KMS-11 (cell line): Measurements from ENCODE around the gene ATP2A3.

Experiments used
- H2AFZ ChIP-seq: fragments of 200-600 bp; sonication (generic); 2 replicates; pipeline ENCODE4 v1.6.1; 2016; ENCODE audit warnings: antibody characterized with exemption, mixed run types, low read depth
- H3K27ac ChIP-seq: fragments of 200-600 bp; sonication (generic); 2 replicates; pipeline ENCODE4 v1.6.1; 2016; ENCODE audit warnings: mild to moderate bottlenecking, mixed run types
- H3K27me3 ChIP-seq: fragments of 200-600 bp; sonication (generic); 2 replicates; pipeline ENCODE4 v1.6.1; 2017; ENCODE audit warnings: mild to moderate bottlenecking, low read depth, mixed run types, moderate library complexity; ENCODE audit not compliant: insufficient read depth
- H3K36me3 ChIP-seq: fragments of 200-600 bp; sonication (generic); 2 replicates; pipeline ENCODE4 v1.6.1; 2017; ENCODE audit warnings: mild to moderate bottlenecking, mixed run types; ENCODE audit not compliant: insufficient read depth
- H3K4me1 ChIP-seq: fragments of 200-600 bp; sonication (generic); 2 replicates; pipeline ENCODE4 v1.6.1; 2016; ENCODE audit warnings: mild to moderate bottlenecking, low read depth, mixed run types; ENCODE audit not compliant: poor library complexity, severe bottlenecking
- H3K4me2 ChIP-seq: fragments of 200-600 bp; sonication (generic); 2 replicates; pipeline ENCODE4 v1.7.0; 2016; ENCODE audit warnings: mild to moderate bottlenecking, mixed run types
- H3K4me3 ChIP-seq: fragments of 200-600 bp; sonication (generic); IDR thresholded peaks from 2 replicates; pipeline ENCODE4 v1.6.1; 2017; ENCODE audit warnings: low read depth, low read length, mixed read lengths; ENCODE audit not compliant: insufficient read depth
- H3K79me2 ChIP-seq: fragments of 200-600 bp; sonication (generic); 2 replicates; pipeline ENCODE4 v1.6.1; 2016; ENCODE audit warnings: low read depth, mixed run types; ENCODE audit not compliant: insufficient read depth
- H3K9ac ChIP-seq: fragments of 200-600 bp; sonication (generic); 2 replicates; pipeline ENCODE4 v1.6.1; 2016; ENCODE audit warnings: mild to moderate bottlenecking, mixed run types
- H4K20me1 ChIP-seq: fragments of 200-600 bp; sonication (generic); 2 replicates; pipeline ENCODE4 v1.6.1; 2016; ENCODE audit warnings: mild to moderate bottlenecking, mixed run types; ENCODE audit not compliant: insufficient read depth
- CTCF ChIP-seq: fragments of 200-600 bp; sonication (generic); conservative IDR thresholded peaks from 2 replicates; pipeline ENCODE4 v1.6.1; 2017; ENCODE audit warnings: low read depth, mild to moderate bottlenecking, antibody characterized with exemption, low read length, moderate library complexity, mixed read lengths

The ATP2A3 gene

GRCh38 chr17:4008082-4008435 is 43.8 kb upstream of the ATP2A3 start:
- Histone ChIP-seq H3K79me2 (no peaks in the 10 kb centered on the region), H2AFZ (no peak overlapping the region), H3K27me3 (no peaks in the 10 kb centered on the region), H3K9ac (no peak overlapping the region), H3K4me1 (no peaks in the 10 kb centered on the region), H4K20me1 (no peaks in the 10 kb centered on the region), H3K4me2 (no peak overlapping the region), H3K27ac (no peak overlapping the region), H3K36me3 (no peaks in the 10 kb centered on the region), H3K4me3 (no peak overlapping the region)
- no peak for TF ChIP-seq CTCF

GRCh38 chr17:4007346-4008081 is 43.3 kb upstream of the ATP2A3 start:
- Histone ChIP-seq H3K36me3 (no peaks in the 10 kb centered on the region), H3K4me3 (no peak overlapping the region), H3K27me3 (no peaks in the 10 kb centered on the region), H4K20me1 (no peaks in the 10 kb centered on the region), H3K27ac (no peak overlapping the region), H2AFZ (no peak overlapping the region), H3K4me1 (no peaks in the 10 kb centered on the region), H3K79me2 (no peaks in the 10 kb centered on the region), H3K4me2 (no peak overlapping the region), H3K9ac (no peak overlapping the region)
- TF ChIP-seq CTCF: no peak

GRCh38 chr17:4006745-4007211 is 42.5 kb upstream of the ATP2A3 start:
- TF ChIP-seq CTCF: no peak
- Histone ChIP-seq H3K79me2 (no peaks in the 10 kb centered on the region), H3K9ac (no peak overlapping the region), H2AFZ (no peak overlapping the region), H3K4me1 (no peaks in the 10 kb centered on the region), H3K36me3 (no peaks in the 10 kb centered on the region), H3K4me3 (no peak overlapping the region), H3K27me3 (no peaks in the 10 kb centered on the region), H4K20me1 (no peaks in the 10 kb centered on the region), H3K4me2 (no peak overlapping the region), H3K27ac (no peak overlapping the region)

GRCh38 chr17:4006165-4006589 is 41.9 kb upstream of the ATP2A3 start:
- Histone ChIP-seq H3K27me3 (no peaks in the 10 kb centered on the region), H4K20me1 (no peaks in the 10 kb centered on the region)

More at GRCh38 chr17:4006165-4006589, 41.9 kb upstream of the ATP2A3 start:
- H3K36me3 ChIP-seq: no peaks in the 10 kb centered on the region
- no peaks in the 10 kb centered on the region for H3K4me1 ChIP-seq
- no peak overlapping the region for H3K4me3 ChIP-seq
- H2AFZ ChIP-seq: no peak overlapping the region
- H3K4me2 ChIP-seq: no peak overlapping the region
- H3K79me2 ChIP-seq: no peaks in the 10 kb centered on the region
- H3K27ac ChIP-seq: no peak overlapping the region
- H3K9ac ChIP-seq: no peak overlapping the region
- no peak for TF ChIP-seq CTCF
